OCI-LY3 (cell line): Measurements from ENCODE around the gene CITED1.

Experiments
- CTCF ChIP-seq: fragments of 200-600, 300-600 bp; sonication (generic); IDR thresholded peaks from 2 replicates; pipeline ENCODE4 v1.5.1; 2014; ENCODE audit warnings: antibody characterized with exemption, low read length, low read depth
- EZH2phosphoT487 ChIP-seq: fragments of 200-600 bp; shearing (Covaris generic); IDR thresholded peaks from 2 replicates; pipeline ENCODE4 v1.6.1; 2018; ENCODE audit warnings: antibody characterized with exemption, mixed run types, low read depth

DNA sequence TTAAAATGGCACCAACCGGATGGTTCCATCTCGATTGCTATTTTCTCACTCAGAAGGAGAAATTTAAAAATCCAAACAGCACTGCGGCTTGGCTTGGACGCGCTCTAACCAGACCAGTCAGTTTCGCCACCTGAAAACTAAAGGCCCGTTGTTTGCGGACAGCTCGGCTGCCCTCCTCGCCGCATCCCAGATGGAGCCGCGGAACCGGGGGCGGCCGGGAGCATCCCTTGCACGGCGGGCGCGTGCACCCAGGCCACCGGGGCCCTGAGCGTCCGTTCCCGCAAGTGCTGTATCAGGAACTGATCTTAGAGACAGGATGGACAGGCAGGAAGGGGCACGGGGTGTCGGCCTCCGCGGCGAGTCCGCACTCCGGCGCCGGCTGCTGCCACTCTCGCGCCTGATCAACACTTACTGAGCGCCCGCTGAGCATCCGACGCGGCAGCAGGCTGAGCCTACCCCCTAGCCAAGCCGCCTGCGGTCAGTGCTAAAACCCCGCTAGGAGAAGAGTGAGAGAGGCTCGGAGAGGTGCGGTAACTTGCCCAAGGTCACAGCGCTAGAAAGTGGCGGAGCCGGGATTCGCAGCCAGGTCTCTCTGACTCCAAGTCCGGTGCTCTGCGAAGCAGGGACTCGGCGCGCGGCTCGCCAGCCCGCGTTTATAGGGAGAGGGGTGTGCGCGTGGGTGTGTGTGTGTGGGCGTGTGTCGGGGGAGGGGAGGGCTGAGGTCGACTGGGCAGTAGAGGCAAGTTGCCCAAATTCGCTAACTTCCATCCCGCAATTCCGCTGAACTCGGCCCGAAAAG lies at the start of gene CITED1:
- no peak for TF ChIP-seq CTCF
- no peak for TF ChIP-seq EZH2phosphoT487
